KMS-11 (cell line): Measurements from ENCODE around the gene GLI2.

Experiments
- H2AFZ ChIP-seq: fragments of 200-600 bp; sonication (generic); 2 replicates; pipeline ENCODE4 v1.6.1; 2016; ENCODE audit warnings: antibody characterized with exemption, mixed run types, low read depth
- H3K27ac ChIP-seq: fragments of 200-600 bp; sonication (generic); 2 replicates; pipeline ENCODE4 v1.6.1; 2016; ENCODE audit warnings: mild to moderate bottlenecking, mixed run types
- H3K27me3 ChIP-seq: fragments of 200-600 bp; sonication (generic); 2 replicates; pipeline ENCODE4 v1.6.1; 2017; ENCODE audit warnings: mild to moderate bottlenecking, low read depth, mixed run types, moderate library complexity; ENCODE audit not compliant: insufficient read depth
- H3K36me3 ChIP-seq: fragments of 200-600 bp; sonication (generic); 2 replicates; pipeline ENCODE4 v1.6.1; 2017; ENCODE audit warnings: mild to moderate bottlenecking, mixed run types; ENCODE audit not compliant: insufficient read depth
- H3K4me1 ChIP-seq: fragments of 200-600 bp; sonication (generic); 2 replicates; pipeline ENCODE4 v1.6.1; 2016; ENCODE audit warnings: mild to moderate bottlenecking, low read depth, mixed run types; ENCODE audit not compliant: poor library complexity, severe bottlenecking
- H3K4me2 ChIP-seq: fragments of 200-600 bp; sonication (generic); 2 replicates; pipeline ENCODE4 v1.7.0; 2016; ENCODE audit warnings: mild to moderate bottlenecking, mixed run types
- H3K4me3 ChIP-seq: fragments of 200-600 bp; sonication (generic); IDR thresholded peaks from 2 replicates; pipeline ENCODE4 v1.6.1; 2017; ENCODE audit warnings: low read depth, low read length, mixed read lengths; ENCODE audit not compliant: insufficient read depth
- H3K79me2 ChIP-seq: fragments of 200-600 bp; sonication (generic); 2 replicates; pipeline ENCODE4 v1.6.1; 2016; ENCODE audit warnings: low read depth, mixed run types; ENCODE audit not compliant: insufficient read depth
- H3K9ac ChIP-seq: fragments of 200-600 bp; sonication (generic); 2 replicates; pipeline ENCODE4 v1.6.1; 2016; ENCODE audit warnings: mild to moderate bottlenecking, mixed run types
- H4K20me1 ChIP-seq: fragments of 200-600 bp; sonication (generic); 2 replicates; pipeline ENCODE4 v1.6.1; 2016; ENCODE audit warnings: mild to moderate bottlenecking, mixed run types; ENCODE audit not compliant: insufficient read depth
- TF ChIP-seq, protein P1 (sequence below): fragments of 200-600 bp; sonication (generic); conservative IDR thresholded peaks from 2 replicates; pipeline ENCODE4 v1.6.1; 2017; ENCODE audit warnings: low read depth, mild to moderate bottlenecking, antibody characterized with exemption, low read length, moderate library complexity, mixed read lengths

Gene GLI2

DNA sequence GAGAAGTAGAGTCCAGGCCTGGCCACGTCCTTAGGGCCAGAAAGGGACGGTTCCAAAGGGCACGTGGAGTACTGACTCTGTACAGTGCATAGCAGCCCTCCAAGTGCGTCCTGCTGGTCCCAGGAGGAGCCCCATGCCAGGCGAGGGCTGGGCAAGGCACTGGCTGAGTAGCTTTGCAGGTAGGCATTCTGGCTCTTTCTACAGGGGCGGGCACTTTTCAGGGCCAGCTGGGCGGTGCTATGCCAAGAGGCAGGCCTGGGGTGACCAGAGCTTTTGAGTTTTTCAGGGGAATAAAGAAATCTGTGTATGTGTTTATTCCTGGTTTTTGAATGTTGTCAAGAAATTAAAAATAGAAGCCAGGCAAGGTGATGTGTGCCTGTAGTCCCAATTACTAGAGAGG is 15.4 kb upstream of the GLI2 start:
- Histone ChIP-seq H3K27ac (no peak overlapping the region), H3K4me1 (no peaks in the 10 kb centered on the region), H3K27me3 (no peaks in the 10 kb centered on the region), H3K4me2 (no peak overlapping the region), H3K4me3 (no peak overlapping the region), H3K79me2 (no peaks in the 10 kb centered on the region), H2AFZ (no peak overlapping the region), H4K20me1 (no peaks in the 10 kb centered on the region), H3K36me3 (no peaks in the 10 kb centered on the region), H3K9ac (no peak overlapping the region)
- TF ChIP-seq, protein P1, sequence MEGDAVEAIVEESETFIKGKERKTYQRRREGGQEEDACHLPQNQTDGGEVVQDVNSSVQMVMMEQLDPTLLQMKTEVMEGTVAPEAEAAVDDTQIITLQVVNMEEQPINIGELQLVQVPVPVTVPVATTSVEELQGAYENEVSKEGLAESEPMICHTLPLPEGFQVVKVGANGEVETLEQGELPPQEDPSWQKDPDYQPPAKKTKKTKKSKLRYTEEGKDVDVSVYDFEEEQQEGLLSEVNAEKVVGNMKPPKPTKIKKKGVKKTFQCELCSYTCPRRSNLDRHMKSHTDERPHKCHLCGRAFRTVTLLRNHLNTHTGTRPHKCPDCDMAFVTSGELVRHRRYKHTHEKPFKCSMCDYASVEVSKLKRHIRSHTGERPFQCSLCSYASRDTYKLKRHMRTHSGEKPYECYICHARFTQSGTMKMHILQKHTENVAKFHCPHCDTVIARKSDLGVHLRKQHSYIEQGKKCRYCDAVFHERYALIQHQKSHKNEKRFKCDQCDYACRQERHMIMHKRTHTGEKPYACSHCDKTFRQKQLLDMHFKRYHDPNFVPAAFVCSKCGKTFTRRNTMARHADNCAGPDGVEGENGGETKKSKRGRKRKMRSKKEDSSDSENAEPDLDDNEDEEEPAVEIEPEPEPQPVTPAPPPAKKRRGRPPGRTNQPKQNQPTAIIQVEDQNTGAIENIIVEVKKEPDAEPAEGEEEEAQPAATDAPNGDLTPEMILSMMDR = no peak

DNA sequence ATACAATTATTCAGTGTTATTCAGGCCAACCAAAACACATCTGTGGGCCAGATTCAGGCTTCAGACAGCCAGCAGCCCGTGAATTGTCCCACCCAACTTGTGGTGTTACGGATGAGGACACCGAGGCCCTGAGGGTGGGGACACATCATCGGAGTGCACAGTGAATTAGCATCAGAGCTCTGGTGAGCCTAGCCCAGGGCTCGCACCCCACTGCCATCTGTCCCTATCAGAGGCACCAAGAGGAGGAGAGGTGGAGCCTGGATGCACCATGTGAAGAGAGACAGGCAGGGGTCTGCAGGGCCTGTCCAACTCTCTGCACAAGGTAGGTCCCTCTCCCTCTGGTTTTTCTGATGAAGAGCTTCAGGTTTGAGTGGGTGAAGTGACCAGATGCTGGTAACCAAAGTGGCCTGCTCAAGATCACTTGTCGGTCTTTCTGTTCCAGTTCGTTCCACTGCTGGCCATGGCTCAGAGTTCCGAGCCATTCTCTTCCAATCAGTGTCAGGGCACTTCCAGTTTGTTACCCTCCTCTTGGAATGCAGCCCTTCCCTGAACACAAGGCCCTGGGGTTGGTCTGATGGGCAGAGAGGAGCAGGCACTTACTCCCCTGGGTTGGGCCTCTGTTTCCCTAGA is 14.8 kb upstream of the GLI2 start:
- H2AFZ ChIP-seq = no peak overlapping the region
- H4K20me1 ChIP-seq = no peaks in the 10 kb centered on the region
- H3K27ac ChIP-seq = no peak overlapping the region
- H3K4me3 ChIP-seq = no peak overlapping the region
- H3K79me2 ChIP-seq = no peaks in the 10 kb centered on the region
- H3K4me2 ChIP-seq = no peak overlapping the region
- H3K4me1 ChIP-seq = no peaks in the 10 kb centered on the region
- TF ChIP-seq, protein P1 = no peak
- no peak overlapping the region for H3K9ac ChIP-seq
- no peaks in the 10 kb centered on the region for H3K27me3 ChIP-seq
- no peaks in the 10 kb centered on the region for H3K36me3 ChIP-seq

DNA sequence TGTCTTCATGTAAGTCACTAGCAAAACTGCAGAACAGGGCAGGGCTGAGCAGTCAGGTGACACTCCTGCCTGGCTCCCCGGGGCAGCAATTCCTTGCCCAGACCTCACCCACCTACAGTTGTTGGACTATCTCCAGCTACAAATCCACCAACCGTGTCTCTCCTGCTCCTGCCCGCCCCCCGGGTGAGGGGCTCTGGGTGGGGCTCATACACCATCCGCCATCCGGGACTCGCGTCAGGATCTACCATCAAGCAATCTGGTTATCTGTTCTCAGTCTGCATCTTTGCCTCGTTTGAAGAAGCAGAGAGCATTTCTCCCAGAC is 13.5 kb upstream of the GLI2 start:
- Histone ChIP-seq H3K4me1 (no peaks in the 10 kb centered on the region), H3K9ac (no peak overlapping the region), H4K20me1 (no peaks in the 10 kb centered on the region), H3K36me3 (no peaks in the 10 kb centered on the region), H3K79me2 (no peaks in the 10 kb centered on the region), H3K27ac (no peak overlapping the region), H3K4me2 (no peak overlapping the region), H3K4me3 (no peak overlapping the region), H2AFZ (no peak overlapping the region), H3K27me3 (no peaks in the 10 kb centered on the region)
- TF ChIP-seq, protein P1 = no peak

DNA sequence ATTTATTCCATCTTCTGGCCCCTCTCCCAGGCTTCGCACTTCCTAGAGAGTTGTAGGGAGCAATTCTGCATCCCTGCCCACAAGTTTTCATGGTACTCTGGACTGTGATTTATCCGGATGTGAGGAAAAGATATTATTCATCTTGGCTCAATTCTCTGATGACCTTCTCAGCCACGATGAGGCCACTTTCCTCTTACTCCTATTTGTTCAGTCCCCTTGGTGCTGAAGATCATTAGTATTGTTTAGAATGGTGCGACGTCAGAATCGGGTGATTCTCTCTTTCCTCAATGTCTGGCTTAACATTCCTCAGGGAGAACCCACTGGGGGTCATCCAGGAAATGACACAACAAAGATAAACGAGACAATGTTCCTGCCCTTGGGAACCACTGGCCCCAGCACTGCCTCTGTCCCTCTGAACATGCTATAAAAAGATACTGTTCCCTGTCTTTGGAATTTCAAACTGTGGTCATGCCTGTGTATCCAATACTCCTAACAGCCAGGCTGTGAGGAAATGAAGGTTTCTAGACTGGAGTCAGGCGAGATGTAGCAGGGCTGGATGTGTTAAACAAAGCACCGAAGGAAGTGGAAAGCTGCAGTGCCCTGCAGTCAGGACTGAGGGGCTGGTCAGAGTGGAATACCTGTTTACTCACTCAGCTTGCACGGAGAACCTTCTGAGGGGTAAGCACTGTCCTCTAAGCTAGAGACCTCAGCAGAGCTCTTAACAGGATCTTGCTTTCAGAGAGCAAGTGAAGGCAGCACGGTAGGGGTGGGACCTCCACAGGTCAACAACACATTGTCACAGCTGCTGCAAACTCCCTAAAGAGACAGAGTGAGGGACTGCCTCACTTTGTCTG is 12.9 kb upstream of the GLI2 start:
- Histone ChIP-seq H3K4me2 (no peak overlapping the region), H3K27me3 (no peaks in the 10 kb centered on the region), H3K9ac (no peak overlapping the region), H3K27ac (no peak overlapping the region), H3K4me3 (no peak overlapping the region), H4K20me1 (no peaks in the 10 kb centered on the region), H3K4me1 (no peaks in the 10 kb centered on the region), H3K36me3 (no peaks in the 10 kb centered on the region), H2AFZ (no peak overlapping the region), H3K79me2 (no peaks in the 10 kb centered on the region)
- TF ChIP-seq, protein P1 = no peak
